HG03045 (cell line): Measurements from ENCODE around the gene ZNF276.
"Not testable (repeated sequence)": the region's sequence is repeated elsewhere in the genome, so short reads cannot be mapped to it uniquely, and the experiment has no call there.

Source experiments
- ATAC-seq: cut with Tn5 transposase; IDR thresholded peaks from one replicate; pipeline ENCODE4 v1.9.1; 2021; ENCODE audit warnings: mild to moderate bottlenecking, moderate library complexity; ENCODE audit not compliant: unreplicated experiment

ZNF276 gene

GRCh38 chr16:89779231-89779908 is 58.0 kb downstream of the ZNF276 start:
- no peak for ATAC-seq

- ATAC-seq = no peak
These were observed 58.6 kb downstream of the ZNF276 start for GRCh38 chr16:89779909-89780305.

GRCh38 chr16:89782489-89782888 is 61.2 kb downstream of the ZNF276 start:
- no peak for ATAC-seq

GRCh38 chr16:89783952-89784351 is 62.6 kb downstream of the ZNF276 start:
- ATAC-seq = not testable (repeated sequence)

GRCh38 chr16:89784406-89784805 is 63.1 kb downstream of the ZNF276 start:
- ATAC-seq = no peak

GRCh38 chr16:89785523-89786155 is 64.3 kb downstream of the ZNF276 start:
- no peak for ATAC-seq

GRCh38 chr16:89786474-89787364 is 65.4 kb downstream of the ZNF276 start:
- ATAC-seq = no peak

GRCh38 chr16:89787365-89787805 is 66.0 kb downstream of the ZNF276 start:
- no peak for ATAC-seq
